IMR-90 (cell line): ENCODE data around the gene TBCK. TPM values are rescaled to one million over a fixed set of nuclear protein-coding genes. Genes with fewer than 3 reads are reported as not detected.

Experiments
- ATAC-seq: fragments of 200-7000 bp; cut with Tn5 transposase; 2 replicates; pipeline ENCODE4 v1.9.1; 2020; ENCODE audit warnings: low read depth, mild to moderate bottlenecking, moderate library complexity
- BruUV-seq: library from RNA; stranded (reverse); fragments of 400-500 nt; replicated peaks from 2 replicates; lab custom pipeline; 2021; lab: Mats Ljungman, UMichigan
- CTCF ChIA-PET: fragments of 300-600 bp; formaldehyde crosslinking; extraction: SDS; loops from one replicate; lab custom pipeline; 2021; ENCODE audit warnings: antibody characterized with exemption; lab: Yijun Ruan, JAX
- POLR2A ChIA-PET: fragments of 300-600 bp; sonication (Branson Sonifier 250); formaldehyde crosslinking; loops from one replicate; lab custom pipeline; 2022; ENCODE audit warnings: antibody characterized with exemption; ENCODE audit not compliant: unreplicated experiment; lab: Charles Lee
- DNase-seq: peaks from one replicate; pipeline ENCODE4 v3.0.0; 2013
- H2AFZ ChIP-seq: replicated peaks from 2 replicates; pipeline ENCODE3; 2013; ENCODE audit warnings: low read length, mild to moderate bottlenecking; ENCODE audit not compliant: poor library complexity
- H2AK5ac ChIP-seq: 2 replicates; pipeline ENCODE4 v1.6.1; 2013; ENCODE audit warnings: low read depth, low read length, inconsistent platforms
- H2AK9ac ChIP-seq: replicated peaks from 2 replicates; pipeline ENCODE3; 2013; ENCODE audit warnings: mild to moderate bottlenecking, low read depth, low read length, moderate library complexity; ENCODE audit not compliant: poor library complexity
- H2BK120ac ChIP-seq: 2 replicates; pipeline ENCODE4 v1.6.1; 2013; ENCODE audit warnings: low read depth, low read length, inconsistent platforms
- H2BK15ac ChIP-seq: 3 replicates; pipeline ENCODE4 v1.6.1; 2013; ENCODE audit warnings: low read depth, low read length, inconsistent platforms
- H2BK20ac ChIP-seq: 2 replicates; pipeline ENCODE4 v1.6.1; 2013; ENCODE audit warnings: low read depth, mild to moderate bottlenecking, inconsistent platforms, low read length, moderate library complexity
- H2BK5ac ChIP-seq: 2 replicates; pipeline ENCODE4 v1.6.1; 2013; ENCODE audit warnings: mild to moderate bottlenecking, low read depth, low read length, inconsistent platforms; ENCODE audit not compliant: poor library complexity, severe bottlenecking
- H3K14ac ChIP-seq: replicated peaks from 2 replicates; pipeline ENCODE4 v1.6.1; 2013; ENCODE audit warnings: low read depth, low read length, inconsistent platforms
- H3K18ac ChIP-seq: 2 replicates; pipeline ENCODE4 v1.6.1; 2013; ENCODE audit warnings: low read depth, low read length, control low read depth
- H3K23ac ChIP-seq: 2 replicates; pipeline ENCODE4 v1.6.1; 2013; ENCODE audit warnings: low read depth, low read length, inconsistent platforms
- H3K27ac ChIP-seq: 2 replicates; pipeline ENCODE4 v1.5.1; 2013; ENCODE audit warnings: mild to moderate bottlenecking, control low read depth, low read length; ENCODE audit not compliant: insufficient read depth
- H3K27me3 ChIP-seq: 2 replicates; pipeline ENCODE4 v1.6.1; 2013; ENCODE audit warnings: low read length; ENCODE audit not compliant: control insufficient read depth, insufficient read depth
- H3K36me3 ChIP-seq: 2 replicates; pipeline ENCODE4 v1.6.1; 2013; ENCODE audit warnings: low read length, mixed read lengths; ENCODE audit not compliant: control insufficient read depth, insufficient read depth
- H3K4ac ChIP-seq: 2 replicates; pipeline ENCODE4 v1.6.1; 2013; ENCODE audit warnings: low read depth, low read length, inconsistent platforms
- H3K4me1 ChIP-seq: 2 replicates; pipeline ENCODE4 v1.6.1; 2013; ENCODE audit warnings: low read length, mixed read lengths; ENCODE audit not compliant: control insufficient read depth, insufficient read depth
- H3K4me2 ChIP-seq: 2 replicates; pipeline ENCODE4 v1.6.1; 2013; ENCODE audit warnings: low read depth, mild to moderate bottlenecking, control low read depth, low read length, moderate library complexity
- H3K4me3 ChIP-seq: 2 replicates; pipeline ENCODE4 v1.5.1; 2013; ENCODE audit warnings: low read depth, mild to moderate bottlenecking, control low read depth, low read length, moderate library complexity; ENCODE audit not compliant: insufficient read depth
- H3K56ac ChIP-seq: 2 replicates; pipeline ENCODE4 v1.6.1; 2013; ENCODE audit warnings: low read length, inconsistent platforms; ENCODE audit not compliant: insufficient read depth; ENCODE audit errors: extremely low read depth
- H3K79me1 ChIP-seq, 2 experiments: 2 replicates each; pipeline ENCODE4 v1.6.1; 2013; ENCODE audit warnings: low read length in 2 of 2, inconsistent platforms in 1 of 2, low read depth in 1 of 2
- H3K9ac ChIP-seq: 2 replicates; pipeline ENCODE4 v1.6.1; 2013; ENCODE audit warnings: low read depth, low read length, control low read depth
- H3K9me1 ChIP-seq: 2 replicates; pipeline ENCODE4 v1.6.1; 2013; ENCODE audit warnings: low read length, inconsistent platforms; ENCODE audit not compliant: insufficient read depth
- H3K9me3 ChIP-seq: 2 replicates; pipeline ENCODE4 v1.6.1; 2013; ENCODE audit warnings: low read length; ENCODE audit not compliant: control insufficient read depth, insufficient read depth
- H4K20me1 ChIP-seq: 2 replicates; pipeline ENCODE4 v1.6.1; 2013; ENCODE audit warnings: low read length, inconsistent platforms; ENCODE audit not compliant: insufficient read depth
- H4K5ac ChIP-seq: 2 replicates; pipeline ENCODE4 v1.6.1; 2013; ENCODE audit warnings: mild to moderate bottlenecking, low read depth, low read length, control low read depth
- H4K8ac ChIP-seq, 2 experiments: 2 replicates each; pipeline ENCODE4 v1.6.1; 2013; ENCODE audit warnings: low read depth in 2 of 2, low read length in 2 of 2, control low read depth in 1 of 2, inconsistent platforms in 1 of 2
- H4K91ac ChIP-seq: 2 replicates; pipeline ENCODE4 v1.6.1; 2013; ENCODE audit warnings: low read depth, low read length, inconsistent platforms; ENCODE audit not compliant: insufficient read depth
- CTCF ChIP-seq: conservative IDR thresholded peaks from 2 replicates; pipeline ENCODE4 v1.5.1; 2012; ENCODE audit warnings: mild to moderate bottlenecking, low read depth, low read length, improper control_type of control experiment
- MAZ ChIP-seq: IDR thresholded peaks from 2 replicates; pipeline ENCODE4 v1.6.1; 2012; ENCODE audit warnings: low read depth, mild to moderate bottlenecking, low read length, improper control_type of control experiment, moderate library complexity, borderline replicate concordance
- RAD21 ChIP-seq: IDR thresholded peaks from 2 replicates; pipeline ENCODE4 v1.6.1; 2012; ENCODE audit warnings: low read length, improper control_type of control experiment
- RFX5 ChIP-seq: IDR thresholded peaks from 2 replicates; pipeline ENCODE4 v1.8.0; 2012; ENCODE audit warnings: low read depth, mild to moderate bottlenecking, low read length, moderate library complexity
- SMC3 ChIP-seq: fragments of 150-350 bp; IDR thresholded peaks from 2 replicates; pipeline ENCODE4 v1.6.1; 2016; ENCODE audit warnings: low read depth, mild to moderate bottlenecking, antibody characterized with exemption, low read length, moderate library complexity
- USF2 ChIP-seq: fragments of 150-350 bp; IDR thresholded peaks from 2 replicates; pipeline ENCODE4 v1.6.1; 2017; ENCODE audit warnings: mild to moderate bottlenecking, antibody characterized with exemption, low read length, low read depth
- WGBS, 2 experiments: methylation state at CpG; one replicate each; pipeline versions ENCODE4 v1.1.5 to v1.1.7; 2013; ENCODE audit warnings: missing lambda C conversion rate in 2 of 2; ENCODE audit not compliant: insufficient read length in 1 of 2; ENCODE audit errors: extremely low coverage in 2 of 2; 5-methylcytosine and 5-hydroxymethylcytosine counted together
- dilution Hi-C: fragments of 300-500 bp; cut with HindIII; formaldehyde crosslinking; loops from one replicate; pipeline ENCODE4 v1.14.3; 2018; ENCODE audit warnings: low sequenced_read_pairs; ENCODE audit not compliant: unreplicated experiment
- in situ Hi-C: fragments of 300-500 bp; cut with MboI; formaldehyde crosslinking; loops from 3 replicates; pipeline ENCODE4 v1.14.3; 2019; ENCODE audit warnings: low sequenced_read_pairs, inconsistent platforms, mixed read lengths
- intact Hi-C: fragments of 100-400 bp; cut with micrococcal nuclease; formaldehyde crosslinking; loops from 2 replicates; pipeline ENCODE4 v1.10.0; 2022
- polyA plus RNA-seq, 3 experiments: library from polyadenylated mRNA; depleted of rRNA; stranded (reverse); fragments of >200 nt; gene quantifications; 2 replicates each; pipeline ENCODE4 v1.2.3, GENCODE V29; 2012; ENCODE audit warnings: low replicate concordance in 1 of 3
- total RNA-seq: library from RNA; depleted of rRNA; stranded (reverse); fragments of >200 nt; gene quantifications from 2 replicates; pipeline ENCODE4 v1.2.3, GENCODE V29; 2012

TBCK gene
- total and polyA plus RNA-seq, 2 of the 4 experiments (the other 2 are of a cell fraction), result 10.7 to 29.9 TPM

- Histone ChIP-seq H2BK15ac (no peak overlapping the region), H3K14ac (no peak overlapping the region), H2BK20ac (no peak overlapping the region), H2AK9ac (no peak overlapping the region), H4K91ac (no peak overlapping the region), H2AK5ac (no peak overlapping the region), H3K4ac (no peak overlapping the region), H3K79me1 (no peaks in the 10 kb centered on the region), H2BK120ac (no peak overlapping the region), H3K23ac (no peak overlapping the region), H3K18ac (no peak overlapping the region), H4K5ac (no peak overlapping the region), H3K9ac (no peak overlapping the region), H3K27ac (no peak overlapping the region), H3K9me3 (no peaks in the 10 kb centered on the region), H2BK5ac (no peak overlapping the region), H3K4me3 (no peak overlapping the region), H3K4me2 (no peak overlapping the region), H4K20me1 (no peaks in the 10 kb centered on the region), H4K8ac (no peak overlapping the region), H3K36me3 (peaks cover 9% of the 10 kb centered on the region), H3K27me3 (no peaks in the 10 kb centered on the region), H3K4me1 (no peaks in the 10 kb centered on the region), H3K56ac (no peak overlapping the region), H3K9me1 (no peaks in the 10 kb centered on the region), H2AFZ (no peak overlapping the region)
- intact Hi-C loops, result no loop called here
- dilution Hi-C loops, result no loop called here
- no TSS peak for BruUV-seq
- ChIA-PET POLR2A (no interaction called here), CTCF (no interaction called here)
- no CpG with 5 or more reads among the region's 1 CpG for WGBS, 2 experiments
- in situ Hi-C loops, result no loop called here
- ATAC-seq, result no peak
- TF ChIP-seq RFX5, result no peak
- TF ChIP-seq SMC3, result no peak
- TF ChIP-seq RAD21, result no peak
- TF ChIP-seq USF2, result no peak
- no peak for TF ChIP-seq CTCF
- no peak for TF ChIP-seq MAZ
- no peak for DNase-seq
Observed at GRCh38 chr4:106165351-106166010, 150.5 kb downstream of the TBCK start.
